Mesendoderm (in vitro differentiated cells): Measurements from ENCODE around the gene HMCN1.

Source experiments
- DNase-seq: peaks from one replicate; pipeline ENCODE4 v3.0.0; 2013
- H2AK5ac ChIP-seq: 2 replicates; pipeline ENCODE4 v1.6.1; 2013; ENCODE audit warnings: low read length, inconsistent platforms
- H2BK120ac ChIP-seq: 2 replicates; pipeline ENCODE4 v1.6.1; 2013; ENCODE audit warnings: low read depth, mild to moderate bottlenecking, low read length, moderate library complexity, mixed read lengths
- H2BK15ac ChIP-seq: replicated peaks from 2 replicates; pipeline ENCODE4 v1.6.1; 2013; ENCODE audit warnings: low read depth, mild to moderate bottlenecking, moderate library complexity
- H2BK5ac ChIP-seq: 2 replicates; pipeline ENCODE4 v1.6.1; 2013; ENCODE audit warnings: low read length, inconsistent platforms
- H3K18ac ChIP-seq: 2 replicates; pipeline ENCODE4 v1.6.1; 2013; ENCODE audit warnings: mild to moderate bottlenecking, low read length, mixed read lengths
- H3K23ac ChIP-seq: one replicate; pipeline ENCODE4 v1.6.1; 2013; ENCODE audit warnings: low read length
- H3K27ac ChIP-seq: 2 replicates; pipeline ENCODE4 v1.5.1; 2013; ENCODE audit warnings: low read depth, mild to moderate bottlenecking, inconsistent platforms, low read length, moderate library complexity
- H3K27me3 ChIP-seq: 2 replicates; pipeline ENCODE4 v1.6.1; 2013; ENCODE audit warnings: low read length, control low read depth, mild to moderate bottlenecking, inconsistent platforms; ENCODE audit not compliant: insufficient read depth, poor library complexity
- H3K36me3 ChIP-seq: 2 replicates; pipeline ENCODE4 v1.6.1; 2013; ENCODE audit warnings: low read length, inconsistent platforms; ENCODE audit not compliant: control insufficient read depth, insufficient read depth
- H3K4ac ChIP-seq: one replicate; pipeline ENCODE4 v1.6.1; 2013; ENCODE audit warnings: low read depth, mild to moderate bottlenecking, low read length, moderate library complexity
- H3K4me1 ChIP-seq: 2 replicates; pipeline ENCODE4 v1.6.1; 2013; ENCODE audit warnings: low read depth, low read length, inconsistent platforms; ENCODE audit not compliant: control insufficient read depth
- H3K4me2 ChIP-seq: 2 replicates; pipeline ENCODE4 v1.6.1; 2013; ENCODE audit warnings: low read length
- H3K4me3 ChIP-seq: 2 replicates; pipeline ENCODE4 v1.5.1; 2013; ENCODE audit warnings: mild to moderate bottlenecking, low read length
- H3K56ac ChIP-seq: one replicate; pipeline ENCODE4 v1.6.1; 2013; ENCODE audit warnings: low read length
- H3K79me1 ChIP-seq: 2 replicates; pipeline ENCODE4 v1.6.1; 2013; ENCODE audit warnings: low read length, inconsistent platforms
- H3K79me2 ChIP-seq: 2 replicates; pipeline ENCODE4 v1.6.1; 2013; ENCODE audit warnings: mild to moderate bottlenecking, low read length; ENCODE audit not compliant: control insufficient read depth, insufficient read depth
- H3K9ac ChIP-seq: 2 replicates; pipeline ENCODE4 v1.6.1; 2013; ENCODE audit warnings: low read length, inconsistent platforms
- H4K5ac ChIP-seq: one replicate; pipeline ENCODE4 v1.6.1; 2013; ENCODE audit warnings: low read length
- H4K8ac ChIP-seq: one replicate; pipeline ENCODE4 v1.6.1; 2013; ENCODE audit warnings: low read depth, mild to moderate bottlenecking, control low read depth, low read length, moderate library complexity
- WGBS: extraction: QIAGEN DNeasy Blood & Tissue Kit; methylation state at CpG from one replicate; pipeline ENCODE4 v1.1.7; 2013; ENCODE audit warnings: low lambda C conversion rate, missing lambda C conversion rate; ENCODE audit not compliant: insufficient coverage; ENCODE audit errors: extremely low coverage; 5-methylcytosine and 5-hydroxymethylcytosine counted together

HMCN1 gene

GRCh38 chr1:185957441-185958363 is 223.5 kb downstream of the HMCN1 start:
- Histone ChIP-seq H4K5ac (no peak overlapping the region), H2BK15ac (no peak overlapping the region), H3K18ac (no peak overlapping the region), H2BK5ac (no peak overlapping the region), H3K23ac (no peak overlapping the region), H3K4me2 (no peak overlapping the region), H3K79me1 (no peaks in the 10 kb centered on the region), H2AK5ac (no peak overlapping the region), H3K27me3 (no peaks in the 10 kb centered on the region), H2BK120ac (no peak overlapping the region), H3K4me3 (no peak overlapping the region), H3K4me1 (peaks cover 6% of the 10 kb centered on the region), H4K8ac (no peak overlapping the region), H3K79me2 (no peaks in the 10 kb centered on the region), H3K36me3 (no peaks in the 10 kb centered on the region), H3K9ac (no peak overlapping the region), H3K56ac (no peak overlapping the region), H3K27ac (no peak overlapping the region), H3K4ac (no peak overlapping the region)
- no CpG with 5 or more reads among the region's 3 CpGs for WGBS
- DNase-seq: no peak

- Histone ChIP-seq H2AK5ac (no peak overlapping the region), H3K27ac (no peak overlapping the region)
- WGBS: no CpG with 5 or more reads among the region's 5 CpGs
Measured at GRCh38 chr1:185960422-185961321, 226.5 kb downstream of the HMCN1 start.

GRCh38 chr1:185961664-185962063 is 227.5 kb downstream of the HMCN1 start:
- Histone ChIP-seq H2AK5ac (no peak overlapping the region), H3K79me1 (no peaks in the 10 kb centered on the region), H4K8ac (no peak overlapping the region), H3K56ac (no peak overlapping the region), H4K5ac (no peak overlapping the region), H3K4ac (no peak overlapping the region), H2BK120ac (no peak overlapping the region), H3K27ac (no peak overlapping the region), H3K27me3 (no peaks in the 10 kb centered on the region), H2BK15ac (no peak overlapping the region), H2BK5ac (no peak overlapping the region), H3K4me3 (no peak overlapping the region), H3K4me2 (no peak overlapping the region), H3K79me2 (no peaks in the 10 kb centered on the region), H3K23ac (no peak overlapping the region), H3K18ac (no peak overlapping the region), H3K9ac (no peak overlapping the region), H3K4me1 (peaks cover 2% of the 10 kb centered on the region), H3K36me3 (no peaks in the 10 kb centered on the region)
- WGBS: no CpG with 5 or more reads among the region's 2 CpGs
- no peak for DNase-seq

More at GRCh38 chr1:185960422-185961321, 226.5 kb downstream of the HMCN1 start:
- H3K9ac ChIP-seq: no peak overlapping the region
- H2BK120ac ChIP-seq: no peak overlapping the region
- H3K4ac ChIP-seq: no peak overlapping the region
- no peak overlapping the region for H3K4me2 ChIP-seq
- H3K36me3 ChIP-seq: no peaks in the 10 kb centered on the region
- H3K4me1 ChIP-seq: peaks cover 4% of the 10 kb centered on the region
- H4K5ac ChIP-seq: no peak overlapping the region
- H3K18ac ChIP-seq: no peak overlapping the region
- H3K27me3 ChIP-seq: no peaks in the 10 kb centered on the region
- no peak overlapping the region for H2BK15ac ChIP-seq
- H3K56ac ChIP-seq: no peak overlapping the region
- H3K79me2 ChIP-seq: no peaks in the 10 kb centered on the region
- H4K8ac ChIP-seq: no peak overlapping the region
- H3K23ac ChIP-seq: no peak overlapping the region
- DNase-seq: no peak
- H2BK5ac ChIP-seq: no peak overlapping the region
- H3K79me1 ChIP-seq: no peaks in the 10 kb centered on the region
- H3K4me3 ChIP-seq: no peak overlapping the region

GRCh38 chr1:185964946-185965345 is 230.8 kb downstream of the HMCN1 start:
- Histone ChIP-seq H3K27ac (no peak overlapping the region), H3K27me3 (no peaks in the 10 kb centered on the region)
- no CpG with 5 or more reads among the region's 3 CpGs for WGBS

GRCh38 chr1:185965870-185966269 is 231.7 kb downstream of the HMCN1 start:
- no peak overlapping the region for H3K4me2 ChIP-seq
- no peaks in the 10 kb centered on the region for H3K36me3 ChIP-seq
- H3K27me3 ChIP-seq: no peaks in the 10 kb centered on the region
- H3K4me1 ChIP-seq: no peaks in the 10 kb centered on the region
- no CpG with 5 or more reads among the region's 3 CpGs for WGBS
- no peak overlapping the region for H3K18ac ChIP-seq
- H4K5ac ChIP-seq: no peak overlapping the region
- H3K79me1 ChIP-seq: no peaks in the 10 kb centered on the region
- H3K4me3 ChIP-seq: no peak overlapping the region
- H2BK15ac ChIP-seq: peak overlapping the region; percentile 92
- H3K79me2 ChIP-seq: no peaks in the 10 kb centered on the region
- no peak overlapping the region for H2AK5ac ChIP-seq
- H3K23ac ChIP-seq: no peak overlapping the region
- H4K8ac ChIP-seq: no peak overlapping the region
- no peak overlapping the region for H2BK120ac ChIP-seq
- H3K56ac ChIP-seq: no peak overlapping the region
- no peak overlapping the region for H3K9ac ChIP-seq
- no peak overlapping the region for H3K27ac ChIP-seq
- no peak overlapping the region for H2BK5ac ChIP-seq
- DNase-seq: no peak
- H3K4ac ChIP-seq: no peak overlapping the region

More at GRCh38 chr1:185964946-185965345, 230.8 kb downstream of the HMCN1 start:
- no peaks in the 10 kb centered on the region for H3K79me1 ChIP-seq
- no peak overlapping the region for H2AK5ac ChIP-seq
- DNase-seq: no peak
- H3K56ac ChIP-seq: no peak overlapping the region
- no peak overlapping the region for H4K8ac ChIP-seq
- H3K9ac ChIP-seq: no peak overlapping the region
- no peak overlapping the region for H2BK120ac ChIP-seq
- no peak overlapping the region for H4K5ac ChIP-seq
- H3K18ac ChIP-seq: no peak overlapping the region
- H3K4me2 ChIP-seq: no peak overlapping the region
- H2BK5ac ChIP-seq: no peak overlapping the region
- no peak overlapping the region for H3K23ac ChIP-seq
- no peak overlapping the region for H2BK15ac ChIP-seq
- H3K4ac ChIP-seq: no peak overlapping the region
- no peaks in the 10 kb centered on the region for H3K79me2 ChIP-seq
- no peaks in the 10 kb centered on the region for H3K36me3 ChIP-seq
- no peaks in the 10 kb centered on the region for H3K4me1 ChIP-seq
- no peak overlapping the region for H3K4me3 ChIP-seq
